HG02981 (cell line): ENCODE measurements around the gene P2RX2.

Experiments
- ATAC-seq: cut with Tn5 transposase; IDR thresholded peaks from one replicate; pipeline ENCODE4 v1.9.1; 2021; ENCODE audit warnings: mild to moderate bottlenecking, moderate library complexity; ENCODE audit not compliant: unreplicated experiment

The P2RX2 gene

GRCh38 chr12:132660052-132660451, 41.5 kb downstream of the P2RX2 start:
- ATAC-seq: no peak

- ATAC-seq: no peak
These were observed 42.4 kb downstream of the P2RX2 start for GRCh38 chr12:132660996-132661395.

GRCh38 chr12:132661972-132662371, 43.4 kb downstream of the P2RX2 start:
- ATAC-seq: no peak

- ATAC-seq: no peak
These were observed 44.6 kb downstream of the P2RX2 start for GRCh38 chr12:132662901-132663755.

GRCh38 chr12:132664206-132665148, 45.9 kb downstream of the P2RX2 start:
- no peak for ATAC-seq

- ATAC-seq: no peak
These were observed 46.5 kb downstream of the P2RX2 start for GRCh38 chr12:132665149-132665491.

- no peak for ATAC-seq
These were observed 47.2 kb downstream of the P2RX2 start for GRCh38 chr12:132665794-132666193.

- no peak for ATAC-seq
These were observed 49.9 kb downstream of the P2RX2 start for GRCh38 chr12:132668191-132669088.

GRCh38 chr12:132669166-132669879, 50.7 kb downstream of the P2RX2 start:
- no peak for ATAC-seq
